ENCODE measurements around the gene SPRR2E.
"Not testable (repeated sequence)": the region's sequence is repeated elsewhere in the genome, so short reads cannot be mapped to it uniquely, and the experiment has no call there.

SPRR2E gene

DNA sequence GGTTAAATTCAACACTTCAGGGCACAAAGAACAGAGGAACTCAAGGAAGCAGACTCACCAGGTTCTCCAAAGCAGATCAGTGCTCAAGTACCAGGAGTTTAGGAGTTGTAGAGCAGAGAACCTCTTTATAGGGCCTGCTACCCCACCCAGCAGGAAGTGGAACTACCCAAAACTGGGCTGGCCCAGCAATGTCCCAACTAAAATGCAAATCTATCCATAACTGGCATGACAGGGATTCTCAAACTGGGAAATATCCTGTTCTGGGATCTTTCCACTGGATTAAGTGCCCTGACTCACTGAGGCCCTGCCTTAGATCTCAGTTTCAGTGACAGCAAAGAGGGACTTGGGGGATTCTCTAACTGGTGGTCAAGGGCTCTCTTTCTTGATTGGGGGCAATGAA lies at the start of gene SPRR2E:
TSS of gene SPRR2E (minus strand) at position 101 of the 400 bp plus-strand sequence. CDS start 775 bp downstream, outside the sequence.
- in situ Hi-C loops (cut with MboI; ENCODE audit: low sequenced_read_pairs), result no loop called here

DNA sequence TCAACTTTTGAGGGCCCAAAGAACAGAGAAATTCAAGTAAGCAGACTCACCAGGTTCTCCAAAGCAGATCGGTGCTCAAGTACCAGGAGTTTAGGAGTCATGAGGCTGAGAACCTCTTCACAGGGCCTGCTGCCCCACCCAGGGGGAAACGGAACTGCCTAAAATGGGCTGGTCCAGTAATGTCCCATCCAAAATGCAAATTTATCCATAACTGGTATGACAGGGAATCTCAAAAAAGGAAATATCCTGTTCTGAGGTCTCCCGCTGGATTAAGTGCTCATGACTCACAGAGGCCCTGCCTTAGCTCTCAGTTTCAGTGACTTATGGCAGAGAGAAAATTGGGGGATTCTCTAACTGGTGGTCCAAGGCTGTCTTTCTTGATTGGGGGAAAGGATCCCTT lies 47.1 kb upstream of the SPRR2E start:
- in situ Hi-C loops (cut with MboI; ENCODE audit: low sequenced_read_pairs), result no loop called here

DNA sequence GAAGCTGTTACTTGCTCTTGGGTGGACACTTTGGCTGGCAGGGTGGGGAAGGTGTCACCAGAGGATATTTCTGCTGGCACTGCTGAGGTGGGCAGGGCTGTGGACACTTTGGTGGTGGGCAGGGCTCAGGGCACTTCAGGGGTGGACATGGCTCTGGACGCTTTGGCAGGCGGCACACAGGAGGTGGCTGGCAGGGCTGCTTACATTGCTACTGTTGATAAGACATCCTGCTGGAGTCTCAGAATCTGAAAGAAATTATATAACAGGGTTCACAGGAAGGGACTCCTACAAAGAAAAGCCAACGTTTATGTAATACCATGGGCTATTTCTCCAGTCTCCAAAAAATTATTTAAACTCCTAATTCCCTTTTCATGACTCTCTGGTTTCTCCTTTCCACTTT lies 46.2 kb upstream of the SPRR2E start:
- in situ Hi-C loops (cut with MboI; ENCODE audit: low sequenced_read_pairs), result no loop called here

DNA sequence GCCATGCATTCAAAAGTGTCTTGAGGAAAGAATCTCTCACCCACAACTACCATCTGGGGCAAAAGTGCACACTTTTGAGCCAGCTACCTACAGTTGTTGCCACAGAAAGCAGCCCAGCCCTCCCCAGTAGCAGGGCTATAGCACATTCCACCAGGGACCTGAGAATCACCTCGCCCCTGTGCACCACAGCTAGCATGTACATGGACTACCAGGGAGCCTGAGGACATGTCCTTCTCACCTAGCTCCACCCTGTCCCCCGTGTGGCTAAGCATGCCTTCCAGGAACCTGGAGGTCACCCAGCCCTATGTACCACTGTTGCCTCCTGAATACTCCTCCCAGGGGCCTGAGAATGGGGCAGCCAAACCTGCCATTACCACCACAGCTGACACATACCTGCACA lies 39.4 kb upstream of the SPRR2E start:
- in situ Hi-C loops (cut with MboI; ENCODE audit: low sequenced_read_pairs), result no loop called here

DNA sequence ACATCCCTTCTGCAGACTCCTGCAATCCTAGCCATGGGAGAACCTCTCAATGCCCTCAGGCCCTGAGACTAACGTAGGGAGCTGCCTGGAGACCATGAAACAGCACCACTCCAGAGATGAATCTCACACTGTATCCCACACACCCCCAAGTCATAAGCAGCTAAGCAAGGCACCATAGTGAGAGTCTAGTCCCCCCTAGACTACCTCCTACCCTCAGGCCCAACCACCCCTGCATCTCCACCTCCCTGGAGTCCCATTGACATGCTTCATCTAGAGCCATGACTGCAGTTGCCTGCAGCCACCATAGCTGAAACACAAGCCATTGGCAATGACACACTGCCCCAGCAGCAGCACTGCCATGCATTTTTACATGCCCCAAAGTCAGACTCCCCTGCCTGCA lies 38.9 kb upstream of the SPRR2E start:
- in situ Hi-C loops (cut with MboI; ENCODE audit: low sequenced_read_pairs), result no loop called here

DNA sequence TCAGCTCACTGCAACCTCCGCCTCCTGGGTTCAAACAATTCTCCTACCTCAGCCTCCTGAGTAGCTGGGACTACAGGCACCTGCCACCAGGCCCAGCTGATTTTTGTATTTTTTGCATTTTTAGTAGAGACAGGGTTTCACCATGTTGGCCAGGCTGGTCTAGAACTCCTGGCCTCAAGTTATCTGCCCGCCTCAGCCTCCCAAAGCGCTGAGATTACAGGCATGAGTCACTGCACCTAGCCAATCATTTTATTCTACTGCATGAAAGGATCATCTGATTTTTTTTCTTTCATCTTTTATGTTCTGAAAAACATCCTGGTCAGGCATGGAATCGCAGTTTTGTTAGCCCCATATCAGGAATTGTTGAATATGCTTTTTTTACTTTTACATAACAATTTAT lies 34.4 kb upstream of the SPRR2E start:
- in situ Hi-C loops (cut with MboI; ENCODE audit: low sequenced_read_pairs), result not testable (repeated sequence)

DNA sequence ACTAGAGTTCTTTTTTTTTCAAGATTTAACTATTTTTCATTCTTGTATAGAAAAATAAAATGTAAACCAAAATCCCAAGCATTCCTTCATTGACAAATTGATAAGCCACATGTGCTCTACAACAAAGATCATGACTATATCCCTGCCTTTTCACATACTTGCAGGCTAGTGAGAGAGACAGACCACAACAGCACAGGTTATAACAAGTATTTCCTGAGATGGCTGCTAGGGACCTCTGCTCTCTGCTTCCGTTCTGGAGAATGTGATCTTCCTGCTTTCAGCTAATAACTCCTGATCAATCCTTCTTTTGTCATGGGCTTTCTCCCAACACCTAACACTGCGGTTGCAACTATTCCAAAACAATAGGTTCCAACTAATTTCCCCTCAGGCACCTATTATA lies 33.0 kb upstream of the SPRR2E start:
- in situ Hi-C loops (cut with MboI; ENCODE audit: low sequenced_read_pairs), result no loop called here

DNA sequence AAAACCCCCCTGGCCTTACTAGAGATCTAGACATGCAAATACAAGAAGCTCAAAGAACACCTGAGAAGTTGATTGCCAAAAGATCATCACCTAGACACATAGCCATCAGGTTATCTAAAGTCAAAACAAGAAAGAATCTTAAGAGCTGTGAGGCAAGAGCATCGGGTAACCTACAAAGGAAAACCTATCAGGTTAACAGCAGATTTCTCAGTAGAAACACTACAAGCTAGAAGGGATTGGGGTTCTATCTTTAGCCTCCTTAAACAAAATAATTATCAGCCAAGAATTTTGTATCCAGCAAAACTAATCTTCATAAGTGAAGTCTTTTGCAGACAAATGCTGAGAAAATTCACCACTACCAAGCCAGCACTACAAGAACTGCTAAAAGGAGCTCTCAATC lies 31.2 kb upstream of the SPRR2E start:
- in situ Hi-C loops (cut with MboI; ENCODE audit: low sequenced_read_pairs), result no loop called here

DNA sequence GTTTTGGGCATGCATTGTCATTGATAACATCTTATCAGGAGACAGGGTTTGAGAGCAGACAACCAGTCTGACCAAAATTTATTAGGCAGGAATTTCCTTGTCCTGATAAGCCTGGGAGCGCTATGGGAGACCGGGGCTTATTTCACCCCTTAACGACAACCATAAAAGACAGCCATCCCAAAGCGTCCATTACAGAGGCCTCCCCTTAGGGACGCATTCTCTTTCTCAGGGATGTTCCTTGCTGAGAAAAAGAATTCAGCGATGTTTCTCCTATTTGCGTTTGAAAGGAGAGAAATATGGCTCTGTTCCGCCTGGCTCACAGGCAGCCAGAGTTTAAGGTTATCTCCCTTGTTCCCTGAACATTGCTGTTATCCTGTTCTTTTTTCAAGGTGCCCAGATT lies 29.5 kb upstream of the SPRR2E start:
- in situ Hi-C loops (cut with MboI; ENCODE audit: low sequenced_read_pairs), result not testable (repeated sequence)

DNA sequence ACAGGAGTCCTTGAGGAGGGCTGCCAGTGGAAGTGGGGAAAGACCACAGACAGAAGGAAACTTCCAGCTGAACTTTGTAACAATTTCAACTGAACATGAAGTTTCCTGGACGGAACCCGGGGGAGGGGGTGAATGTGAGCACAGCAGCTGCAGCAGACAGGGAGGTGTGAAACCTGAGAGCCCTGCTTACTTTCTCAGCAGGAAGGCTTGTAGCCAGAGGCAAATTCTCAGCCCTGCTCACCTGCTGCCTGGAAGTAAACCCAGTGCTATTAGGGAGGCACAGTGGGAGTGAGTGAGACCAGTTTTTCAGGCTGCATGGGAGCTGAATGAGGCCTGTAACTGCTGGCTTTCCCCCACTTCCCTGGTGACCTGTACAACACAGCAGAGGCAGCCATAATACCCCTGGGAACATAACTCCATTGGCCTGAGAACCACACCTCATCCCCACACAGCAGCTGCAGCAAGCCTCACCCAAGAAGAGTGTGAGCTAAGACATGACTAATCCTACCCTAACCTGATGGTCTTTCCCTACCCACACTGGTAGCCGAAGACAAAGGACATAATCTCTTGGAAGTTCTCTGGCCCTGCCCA lies 28.6 kb upstream of the SPRR2E start:
- in situ Hi-C loops (cut with MboI; ENCODE audit: low sequenced_read_pairs), result no loop called here

DNA sequence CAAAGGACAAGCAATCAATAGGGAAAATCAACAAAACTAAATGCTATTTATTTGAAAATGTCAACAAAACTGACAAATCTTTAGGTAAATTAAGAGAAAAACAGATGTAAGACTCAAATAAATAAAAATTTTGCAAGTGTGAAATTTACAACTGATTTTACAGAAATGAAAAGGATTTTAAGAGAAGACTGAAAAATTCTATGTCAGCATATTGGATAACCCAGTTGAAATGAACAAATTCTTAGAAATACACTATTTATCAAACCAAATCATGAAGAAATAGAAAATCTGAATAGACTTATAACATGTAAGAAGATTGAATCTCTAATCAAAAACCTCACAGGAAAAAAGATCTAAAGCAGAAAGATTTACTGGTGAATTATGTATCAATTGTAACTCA lies 26.6 kb upstream of the SPRR2E start:
- in situ Hi-C loops (cut with MboI; ENCODE audit: low sequenced_read_pairs), result no loop called here

DNA sequence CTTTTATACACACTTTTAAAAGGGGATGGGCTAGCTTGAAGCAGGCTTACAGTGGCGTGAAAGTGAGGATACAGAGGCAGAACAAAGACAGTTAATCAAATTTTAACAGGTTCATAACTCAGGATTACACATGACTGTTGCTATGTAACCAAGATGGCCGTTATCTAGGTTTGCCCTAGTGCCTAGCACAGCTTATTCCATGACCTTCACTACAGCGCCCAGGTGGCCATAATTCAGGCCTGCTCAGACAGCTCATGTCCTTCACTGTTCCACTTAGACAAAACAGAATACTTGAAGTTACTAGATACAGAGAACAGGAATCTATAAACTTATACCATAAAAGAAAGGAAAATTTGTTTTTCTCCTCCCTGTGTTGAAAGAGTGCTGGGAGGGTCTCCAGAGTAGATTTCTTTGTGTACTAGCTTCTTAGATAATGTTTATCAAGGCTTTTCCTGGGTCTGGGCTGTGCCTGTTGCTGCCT lies 25.2 kb upstream of the SPRR2E start:
- in situ Hi-C loops (cut with MboI; ENCODE audit: low sequenced_read_pairs), result no loop called here

DNA sequence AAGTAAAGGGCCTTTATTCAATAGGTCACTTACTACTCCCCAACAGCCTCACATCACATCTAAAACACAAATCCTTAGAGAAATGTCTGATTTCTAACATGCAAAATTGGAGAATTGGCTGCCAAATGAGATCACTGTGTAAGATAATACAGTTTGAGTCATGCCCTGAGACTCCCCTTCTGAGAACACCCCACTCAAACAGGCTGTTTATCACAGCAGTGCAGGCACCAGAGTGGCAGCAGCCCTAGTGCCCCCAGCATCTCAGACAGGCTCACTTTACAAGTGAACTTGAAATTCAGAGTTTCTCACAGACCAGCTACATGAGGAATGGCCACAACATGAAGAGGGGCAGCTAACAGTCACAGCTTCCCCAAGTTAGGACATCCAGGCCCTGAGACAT lies 20.9 kb upstream of the SPRR2E start:
- in situ Hi-C loops (cut with MboI; ENCODE audit: low sequenced_read_pairs), result not testable (repeated sequence)

DNA sequence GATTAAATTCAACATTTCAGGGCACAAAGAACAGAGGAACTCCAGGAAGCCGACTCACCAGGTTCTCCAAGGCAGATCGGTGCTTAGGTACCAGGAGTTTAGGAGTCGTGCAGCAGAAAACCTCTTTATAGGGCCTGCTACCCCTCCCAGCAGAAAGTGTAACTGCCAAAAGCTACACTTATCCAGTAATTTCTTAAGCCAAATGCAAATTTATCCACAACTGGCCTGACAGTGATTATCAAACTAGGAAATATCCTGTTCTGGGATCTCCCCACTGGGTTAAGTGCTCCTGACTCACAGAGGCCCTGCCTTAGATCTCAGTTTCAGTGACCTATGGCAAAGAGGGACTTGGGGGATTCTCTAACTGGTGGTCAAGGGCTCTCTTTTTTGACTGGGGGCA lies 19.1 kb upstream of the SPRR2E start, which contains the start of gene SPRR2F:
TSS of gene SPRR2F (minus strand) at position 101 of the 400 bp plus-strand sequence. CDS start 783 bp downstream, outside the sequence.
- in situ Hi-C loops (cut with MboI; ENCODE audit: low sequenced_read_pairs), result no loop called here

DNA sequence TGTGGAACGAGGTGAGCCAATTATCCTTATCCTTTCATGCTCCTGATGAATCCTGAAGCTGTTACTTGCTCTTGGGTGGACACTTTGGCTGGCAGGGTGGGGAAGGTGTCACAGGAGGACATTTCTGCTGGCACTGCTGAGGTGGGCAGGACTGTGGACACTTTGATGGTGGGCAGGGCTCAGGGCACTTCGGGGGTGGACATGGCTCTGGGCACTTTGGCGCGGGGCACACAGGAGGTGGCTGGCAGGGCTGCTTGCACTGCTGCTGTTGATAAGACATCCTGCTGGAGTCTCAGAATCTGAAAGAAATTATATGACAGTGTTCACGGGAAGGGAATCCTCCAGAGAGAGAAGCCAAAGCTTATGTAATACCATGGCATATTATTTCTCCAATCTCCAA lies 18.1 kb upstream of the SPRR2E start:
- in situ Hi-C loops (cut with MboI; ENCODE audit: low sequenced_read_pairs), result not testable (repeated sequence)

DNA sequence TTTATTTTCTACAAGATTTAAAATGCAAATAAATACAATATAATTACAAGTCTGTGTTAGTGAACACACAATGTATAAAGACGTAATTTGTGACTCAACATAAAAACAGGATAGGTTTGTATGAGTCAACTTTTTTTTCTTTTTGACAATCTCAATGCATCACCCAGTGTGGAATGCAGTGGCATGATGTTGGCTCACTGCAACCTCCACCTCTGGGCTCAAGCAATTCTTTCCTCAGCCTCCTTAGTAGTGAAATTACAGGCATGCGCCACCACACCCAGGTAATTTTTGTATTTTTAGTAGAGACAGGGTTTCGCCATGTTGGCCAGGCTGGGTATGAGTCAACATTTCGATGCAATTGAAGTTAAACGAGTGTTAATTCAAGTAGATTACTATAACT lies 5.9 kb upstream of the SPRR2E start:
- in situ Hi-C loops (cut with MboI; ENCODE audit: low sequenced_read_pairs), result no loop called here

DNA sequence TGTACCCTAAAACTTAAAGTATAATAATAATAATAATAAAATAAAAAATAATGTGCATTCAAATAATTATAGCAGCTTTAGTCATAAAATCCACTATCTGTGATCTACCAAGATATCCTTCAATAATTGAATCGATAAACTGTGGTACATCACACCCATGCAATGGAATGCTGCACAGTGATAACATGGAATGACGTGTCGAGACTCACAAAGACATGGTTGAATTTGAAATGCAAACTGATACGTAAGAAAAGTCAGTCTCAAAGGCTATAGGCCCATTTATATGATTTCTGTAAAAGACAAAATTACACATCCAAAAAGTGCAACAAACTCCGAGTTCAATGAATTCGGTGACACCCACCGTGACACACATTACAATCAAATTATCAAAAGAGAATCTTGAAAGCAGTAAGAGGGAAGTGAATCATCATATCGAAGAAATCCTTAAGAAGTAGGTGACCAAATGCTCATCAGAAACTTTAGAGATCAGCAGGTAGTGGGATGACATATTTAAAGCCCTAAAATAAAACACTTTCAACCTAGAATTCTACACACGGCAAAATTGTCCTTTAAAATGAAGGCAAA lies 5.2 kb upstream of the SPRR2E start:
- in situ Hi-C loops (cut with MboI; ENCODE audit: low sequenced_read_pairs), result no loop called here

DNA sequence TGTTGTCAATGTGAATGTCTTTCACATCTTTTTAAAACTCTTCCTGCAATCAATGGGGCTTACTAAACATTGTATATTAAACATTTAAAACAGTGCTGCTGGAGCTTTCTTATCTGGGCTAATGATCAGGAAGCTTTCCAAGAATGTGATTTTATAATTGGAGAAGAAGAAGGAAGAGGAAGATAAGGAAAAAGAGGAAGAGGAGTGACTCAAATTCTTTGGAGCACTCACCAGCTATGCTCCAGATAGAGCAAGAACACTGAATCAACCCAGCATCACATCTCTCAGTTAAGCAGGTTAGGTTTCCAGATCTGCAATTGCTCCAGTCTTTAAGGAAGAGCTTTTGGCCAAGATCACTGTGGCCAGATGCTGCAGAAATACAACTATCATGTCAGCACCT lies 1.4 kb upstream of the SPRR2E start:
- in situ Hi-C loops (cut with MboI; ENCODE audit: low sequenced_read_pairs), result no loop called here

DNA sequence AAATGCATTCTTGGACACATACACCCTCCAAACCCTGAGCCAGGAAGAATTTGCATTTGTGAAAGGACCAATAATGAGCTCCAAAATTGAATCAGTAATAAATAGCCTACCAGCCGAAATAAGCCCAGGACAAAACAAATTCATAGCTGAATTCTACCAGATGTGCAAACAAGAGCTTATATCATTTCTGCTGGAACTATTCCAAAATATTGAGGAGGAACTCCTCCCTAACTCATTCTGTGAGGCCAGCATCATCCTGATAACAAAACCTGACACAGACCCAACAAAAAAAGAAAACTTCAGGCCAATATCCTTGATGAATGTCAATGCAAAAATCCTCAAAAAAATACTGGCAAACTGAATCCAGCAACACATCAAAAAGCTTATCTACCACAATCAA lies 6.7 kb downstream of the SPRR2E start:
- in situ Hi-C loops (cut with MboI; ENCODE audit: low sequenced_read_pairs), result no loop called here

DNA sequence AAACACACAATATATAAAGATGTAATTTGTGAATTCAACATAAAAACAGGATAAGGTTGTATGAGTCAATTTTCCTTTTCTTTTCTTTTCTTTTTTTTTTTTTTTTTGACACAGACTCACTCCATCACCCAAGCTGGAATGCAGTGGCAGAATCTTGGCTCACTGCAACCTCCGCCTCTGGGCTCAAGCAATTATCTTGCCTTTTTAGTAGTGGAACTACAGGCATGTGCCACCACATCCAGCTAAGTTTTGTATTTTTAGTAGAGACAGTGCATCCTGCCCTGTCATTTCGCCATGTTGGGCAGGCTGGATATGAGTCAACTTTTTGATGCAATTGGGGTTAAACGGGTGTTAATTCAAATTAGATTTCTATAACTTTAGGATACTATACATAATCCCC lies 12.6 kb downstream of the SPRR2E start:
- in situ Hi-C loops (cut with MboI; ENCODE audit: low sequenced_read_pairs), result no loop called here

DNA sequence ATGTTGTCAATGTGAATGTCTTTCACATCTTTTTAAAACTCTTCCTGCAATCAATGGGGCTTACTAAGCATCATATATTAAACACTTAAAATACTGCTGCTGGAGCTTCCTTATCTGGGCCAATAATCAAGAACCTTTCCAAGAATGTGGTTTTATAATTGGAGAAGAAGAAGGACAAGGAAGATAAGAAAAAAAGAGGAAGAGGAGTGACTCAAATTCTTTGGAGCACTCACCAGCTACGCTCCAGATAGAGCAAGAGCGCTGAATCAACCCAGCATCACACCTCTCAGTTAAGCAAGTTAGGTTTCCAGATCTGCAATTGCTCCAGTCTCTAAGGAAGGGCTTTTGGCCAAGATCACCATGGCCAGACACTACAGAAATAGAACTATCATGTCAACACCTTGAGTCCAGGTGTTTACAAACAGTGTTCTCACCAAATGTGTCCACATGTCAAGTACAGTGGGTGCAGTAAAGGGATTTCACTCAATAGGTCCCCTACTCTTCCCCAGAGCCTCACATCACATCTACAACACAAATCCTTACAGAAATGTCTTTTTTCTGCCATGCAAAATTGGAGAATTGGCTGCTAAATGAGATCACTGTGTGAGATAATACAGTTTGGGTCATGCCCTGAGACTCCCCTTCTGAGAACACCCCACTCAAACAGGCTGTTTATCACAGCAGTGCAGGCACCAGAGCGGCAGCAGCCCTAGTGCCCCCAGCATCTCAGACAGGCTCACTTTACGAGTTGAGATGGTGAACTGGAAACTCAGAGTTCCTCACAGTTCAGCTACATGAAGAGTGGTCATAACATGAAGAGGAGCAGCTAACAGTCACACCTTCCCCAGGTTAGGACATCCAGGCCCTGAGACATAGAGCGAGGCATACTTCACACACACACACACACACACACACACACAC lies 21.3 kb downstream of the SPRR2E start:
- in situ Hi-C loops (cut with MboI; ENCODE audit: low sequenced_read_pairs), result no loop called here

DNA sequence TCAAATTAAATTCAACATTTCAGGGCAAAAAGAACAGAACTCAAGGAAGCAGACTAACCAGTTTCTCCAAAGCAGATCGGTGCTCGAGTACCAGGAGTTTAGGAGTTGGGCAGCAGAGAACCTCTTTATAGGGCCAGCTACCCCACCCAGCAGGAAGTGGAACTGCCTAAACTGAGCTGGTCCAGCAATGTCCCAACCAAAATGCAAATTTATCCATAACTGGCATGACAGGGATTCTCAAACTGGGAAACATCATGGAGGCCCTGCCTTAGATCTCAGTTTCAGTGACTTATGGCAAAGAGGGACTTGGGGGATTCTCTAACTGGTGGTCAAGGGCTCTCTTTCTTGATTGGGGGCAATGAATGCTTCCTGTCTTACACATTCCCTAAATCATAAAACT lies 22.8 kb downstream of the SPRR2E start, which contains the start of gene SPRR2B:
TSS of gene SPRR2B (minus strand) at position 101 of the 400 bp plus-strand sequence. CDS start 772 bp downstream, outside the sequence.
- in situ Hi-C loops (cut with MboI; ENCODE audit: low sequenced_read_pairs), result no loop called here

Data from HL-60/S4 treated with phorbol 12-myristate 13-acetate at 8.2 ng/mL for 4 days and 3 days (cell line).